HCT116 (cell line): ENCODE data around the gene DNAH10. TPM values are rescaled to one million over a fixed set of nuclear protein-coding genes. Genes with fewer than 3 reads are reported as not detected.

Experiments
- ATAC-seq: fragments of 200-7000 bp; cut with Tn5 transposase; 2 replicates; pipeline ENCODE4 v1.9.1; 2020; ENCODE audit warnings: mild to moderate bottlenecking, moderate library complexity
- BruUV-seq: library from RNA; stranded (reverse); fragments of 400-500 nt; replicated peaks from 2 replicates; lab custom pipeline; 2021; lab: Mats Ljungman, UMichigan
- CTCF ChIA-PET: fragments of 300-600 bp; sonication (Branson Sonifier 250); formaldehyde crosslinking; loops from one replicate; lab custom pipeline; 2021; ENCODE audit warnings: antibody characterized with exemption; lab: Charles Lee
- POLR2A ChIA-PET: fragments of 300-600, 350-600 bp; sonication (Branson Sonifier 250); formaldehyde crosslinking; loops from one replicate; lab custom pipeline; 2021; ENCODE audit warnings: antibody characterized with exemption; lab: Charles Lee
- RAD21 ChIA-PET, 2 experiments: fragments of 300-600 bp; sonication (Branson Sonifier 250); formaldehyde crosslinking; loops; one replicate each; lab custom pipeline; 2023; ENCODE audit warnings: low total read pairs in 2 of 2; ENCODE audit not compliant: uncharacterized antibody in 2 of 2, unreplicated experiment in 2 of 2, low non-redundant PET in 1 of 2; lab: Charles Lee
- DNase-seq: peaks from one replicate; pipeline ENCODE4 v3.0.0-alpha.2; 2010; ENCODE audit warnings: low read depth, low spot score
- H2AFZ ChIP-seq: fragments of 200-600 bp; shearing (Covaris generic), sonication (generic); 2 replicates; pipeline ENCODE4 v1.6.1; 2017; ENCODE audit warnings: low read depth, mixed run types, mixed read lengths, antibody characterized with exemption, low read length; ENCODE audit not compliant: poor library complexity, severe bottlenecking
- H3K27ac ChIP-seq: 2 replicates; pipeline ENCODE4 v1.5.1; 2012; ENCODE audit warnings: low read depth, low read length
- H3K27me3 ChIP-seq: fragments of 200-600 bp; sonication (generic); 2 replicates; pipeline ENCODE4 v1.6.1; 2016; ENCODE audit warnings: mixed run types, low read length, mixed read lengths; ENCODE audit not compliant: insufficient read depth
- H3K36me3 ChIP-seq, 2 experiments: fragments of 200-500 bp in 1 of 2; fragments of 200-600 bp in 1 of 2; sonication (Bioruptor generic) in 1 of 2; sonication (generic) in 1 of 2; 2 replicates each; pipeline versions ENCODE4 v1.5.1 to v1.6.1; 2014 to 2016; ENCODE audit warnings: low read length in 2 of 2, inconsistent platforms in 1 of 2, mixed read lengths in 1 of 2, mixed run types in 1 of 2; ENCODE audit not compliant: insufficient read depth in 2 of 2, control insufficient read depth in 1 of 2
- H3K4me1 ChIP-seq, 2 experiments: fragments of 200-600 bp in 1 of 2; sonication (generic) in 1 of 2; 2 replicates each; pipeline versions ENCODE4 v1.5.1 to v1.6.1; 2012 to 2017; ENCODE audit warnings: low read length in 2 of 2, inconsistent platforms in 1 of 2, mild to moderate bottlenecking in 1 of 2, mixed read lengths in 1 of 2, mixed run types in 1 of 2, moderate library complexity in 1 of 2; ENCODE audit not compliant: insufficient read depth in 2 of 2, control insufficient read depth in 1 of 2
- H3K4me2 ChIP-seq: fragments of 200-600 bp; sonication (generic); 2 replicates; pipeline ENCODE4 v1.6.1; 2017; ENCODE audit warnings: mixed run types, low read length, mixed read lengths
- H3K4me3 ChIP-seq, 2 experiments: fragments of 200-600 bp in 1 of 2; sonication (generic) in 1 of 2; replicated peaks in 1 of 2; 2 replicates each; pipeline ENCODE4 v1.5.1; 2011 to 2016; ENCODE audit warnings: low read length in 2 of 2, control low read depth in 1 of 2, low read depth in 1 of 2, mild to moderate bottlenecking in 1 of 2, mixed read lengths in 1 of 2, mixed run types in 1 of 2
- H3K79me2 ChIP-seq: fragments of 200-600 bp; sonication (generic); 2 replicates; pipeline ENCODE4 v1.6.1; 2017; ENCODE audit warnings: mild to moderate bottlenecking, mixed run types, low read length, moderate library complexity, mixed read lengths; ENCODE audit not compliant: insufficient read depth
- H3K9ac ChIP-seq: fragments of 200-600 bp; sonication (generic); 2 replicates; pipeline ENCODE4 v1.6.1; 2016; ENCODE audit warnings: low read length, mixed read lengths
- H3K9me2 ChIP-seq: fragments of 200-600 bp; sonication (generic), shearing (Covaris generic); 2 replicates; pipeline ENCODE4 v1.6.1; 2017; ENCODE audit warnings: mixed run types, mild to moderate bottlenecking, moderate library complexity; ENCODE audit not compliant: insufficient read depth
- H3K9me3 ChIP-seq, 2 experiments: fragments of 200-500 bp in 1 of 2; fragments of 200-600 bp in 1 of 2; sonication (Bioruptor generic) in 1 of 2; sonication (generic) in 1 of 2; 2 replicates each; pipeline ENCODE4 v1.6.1; 2014 to 2017; ENCODE audit warnings: low read length in 2 of 2, mixed read lengths in 2 of 2, inconsistent platforms in 1 of 2, low read depth in 1 of 2, mild to moderate bottlenecking in 1 of 2, mixed run types in 1 of 2, moderate library complexity in 1 of 2; ENCODE audit not compliant: control insufficient read depth in 1 of 2, insufficient read depth in 1 of 2
- H4K20me1 ChIP-seq: fragments of 200-600 bp; sonication (generic), shearing (Covaris generic); 2 replicates; pipeline ENCODE4 v1.6.1; 2017; ENCODE audit warnings: mixed run types, mild to moderate bottlenecking, moderate library complexity; ENCODE audit not compliant: insufficient read depth
- ATF3 ChIP-seq: IDR thresholded peaks from 2 replicates; pipeline ENCODE4 v1.6.1; 2012
- CBX3 ChIP-seq: IDR thresholded peaks from 2 replicates; pipeline ENCODE4 v1.6.1; 2012; ENCODE audit warnings: low read depth
- CEBPB ChIP-seq: IDR thresholded peaks from 2 replicates; pipeline ENCODE4 v1.6.1; 2012; ENCODE audit warnings: low read depth
- EGR1 ChIP-seq: IDR thresholded peaks from 2 replicates; pipeline ENCODE4 v1.6.1; 2012; ENCODE audit warnings: low read depth
- EZH2phosphoT487 ChIP-seq: fragments of 200-600 bp; IDR thresholded peaks from 2 replicates; pipeline ENCODE4 v1.6.1; 2018; ENCODE audit warnings: antibody characterized with exemption, borderline replicate concordance
- JUND ChIP-seq: IDR thresholded peaks from 2 replicates; pipeline ENCODE4 v1.6.1; 2012
- POLR2A ChIP-seq: IDR thresholded peaks from 2 replicates; pipeline ENCODE4 v1.7.0; 2011; ENCODE audit warnings: borderline replicate concordance; ENCODE audit not compliant: insufficient read depth, insufficient read length; ENCODE audit errors: extremely low read depth
- POLR2AphosphoS5 ChIP-seq: IDR thresholded peaks from 2 replicates; pipeline ENCODE4 v1.6.1; 2011; ENCODE audit warnings: mild to moderate bottlenecking, low read depth, low read length, moderate library complexity
- RAD21 ChIP-seq: IDR thresholded peaks from 2 replicates; pipeline ENCODE4 v1.6.1; 2012; ENCODE audit warnings: low read depth, mild to moderate bottlenecking
- SIN3A ChIP-seq: IDR thresholded peaks from 2 replicates; pipeline ENCODE4 v1.6.1; 2012; ENCODE audit warnings: low read depth
- SP1 ChIP-seq: IDR thresholded peaks from 2 replicates; pipeline ENCODE4 v1.6.1; 2012; ENCODE audit warnings: low read depth
- SRF ChIP-seq: IDR thresholded peaks from 2 replicates; pipeline ENCODE4 v1.6.1; 2012; ENCODE audit warnings: low read depth
- YY1 ChIP-seq: IDR thresholded peaks from 2 replicates; pipeline ENCODE4 v1.6.1; 2011; ENCODE audit warnings: low read length, low read depth, moderate library complexity, mild to moderate bottlenecking; ENCODE audit not compliant: insufficient replicate concordance; ENCODE audit errors: extremely low read depth
- ZBTB33 ChIP-seq: IDR thresholded peaks from 2 replicates; pipeline ENCODE4 v1.6.1; 2011; ENCODE audit warnings: mild to moderate bottlenecking, low read length, moderate library complexity; ENCODE audit not compliant: insufficient replicate concordance; ENCODE audit errors: extremely low read depth
- ZFX ChIP-seq: fragments of 450-650 bp; IDR thresholded peaks from 2 replicates; pipeline ENCODE4 v1.6.1; 2017
- ZNF274 ChIP-seq: fragments of 200-500 bp; sonication (Bioruptor generic); IDR thresholded peaks from 2 replicates; pipeline ENCODE4 v1.6.1; 2014; ENCODE audit warnings: mild to moderate bottlenecking, low read depth, low read length, inconsistent platforms
- intact Hi-C: fragments of 100-400 bp; cut with micrococcal nuclease; formaldehyde crosslinking; loops from 2 replicates; pipeline ENCODE4 v1.10.0; 2022
- total RNA-seq: library from RNA; stranded (reverse); gene quantifications from one replicate; pipeline ENCODE4 v1.2.1, GENCODE V29; 2021; ENCODE audit not compliant: unreplicated experiment
- TF ChIP-seq, protein P1 (sequence below): IDR thresholded peaks from 2 replicates; pipeline ENCODE4 v1.6.1; 2012

Gene DNAH10
- total RNA-seq, 1 experiment from 2014 or later: 1.3 TPM

GRCh38 chr12:123900871-123901376, 138.8 kb downstream of the DNAH10 start:
- Histone ChIP-seq H3K9me2 (no peaks in the 10 kb centered on the region), H3K4me2 (peak overlapping the region; percentile 37), H2AFZ (no peak overlapping the region), H3K4me1 (peaks cover 31 to 37% of the 10 kb centered on the region in 2 experiments), H4K20me1 (no peaks in the 10 kb centered on the region), H3K27ac (no peak overlapping the region), H3K9me3 (no peaks in the 10 kb centered on the region), H3K79me2 (no peaks in the 10 kb centered on the region), H3K27me3 (no peaks in the 10 kb centered on the region), H3K9ac (no peak overlapping the region), H3K36me3 (no peaks in the 10 kb centered on the region), H3K4me3 (no peak overlapping the region)
- intact Hi-C loops: no loop called here
- RAD21 ChIA-PET: no interaction called here
- DNase-seq (no peak), ATAC-seq (peak; percentile 51)
- POLR2A ChIA-PET: no interaction called here
- TF ChIP-seq ATF3 (no peak), YY1 (no peak), EGR1 (peak; percentile 55; the same call in 1 of the 2 replicates), RAD21 (no peak)
- TF ChIP-seq, protein P1, sequence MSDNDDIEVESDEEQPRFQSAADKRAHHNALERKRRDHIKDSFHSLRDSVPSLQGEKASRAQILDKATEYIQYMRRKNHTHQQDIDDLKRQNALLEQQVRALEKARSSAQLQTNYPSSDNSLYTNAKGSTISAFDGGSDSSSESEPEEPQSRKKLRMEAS: no peak
- BruUV-seq: no TSS peak
- CTCF ChIA-PET: interaction anchor here (1.0 kb wide), 1 partner anchor 131 kb away, joined by 3 read pairs; no protein-coding TSS in a partner anchor

- TF ChIP-seq ZFX (no peak), SP1 (no peak), SIN3A (no peak), CEBPB (no peak), EGR1 (no peak), CBX3 (no peak), SRF (no peak), EZH2phosphoT487 (no peak), JUND (no peak), ZNF274 (no peak), ZBTB33 (no peak), POLR2A (no peak), YY1 (no peak), ATF3 (no peak), RAD21 (no peak), POLR2AphosphoS5 (no peak)
- TF ChIP-seq, protein P1: no peak
- ChIA-PET RAD21 (no interaction called here), CTCF (no interaction called here), POLR2A (no interaction called here)
- peaks cover 21 to 30% of the 10 kb centered on the region in 2 experiments for H3K4me1 ChIP-seq
- H2AFZ ChIP-seq: no peak overlapping the region
- no peaks in the 10 kb centered on the region for H4K20me1 ChIP-seq
- no peak overlapping the region for H3K4me3 ChIP-seq
- H3K27ac ChIP-seq: no peak overlapping the region
- H3K9me2 ChIP-seq: no peaks in the 10 kb centered on the region
- H3K9me3 ChIP-seq: no peaks in the 10 kb centered on the region
- no peaks in the 10 kb centered on the region for H3K36me3 ChIP-seq
- H3K4me2 ChIP-seq: no peak overlapping the region
- H3K27me3 ChIP-seq: no peaks in the 10 kb centered on the region
- H3K9ac ChIP-seq: no peak overlapping the region
- DNase-seq (no peak), ATAC-seq (no peak)
- intact Hi-C loops: no loop called here
- no TSS peak for BruUV-seq
- no peaks in the 10 kb centered on the region for H3K79me2 ChIP-seq
Measured at GRCh38 chr12:123902821-123903220, 140.7 kb downstream of the DNAH10 start.
